Measurements from ENCODE around the gene CACNA1D.

DNA sequence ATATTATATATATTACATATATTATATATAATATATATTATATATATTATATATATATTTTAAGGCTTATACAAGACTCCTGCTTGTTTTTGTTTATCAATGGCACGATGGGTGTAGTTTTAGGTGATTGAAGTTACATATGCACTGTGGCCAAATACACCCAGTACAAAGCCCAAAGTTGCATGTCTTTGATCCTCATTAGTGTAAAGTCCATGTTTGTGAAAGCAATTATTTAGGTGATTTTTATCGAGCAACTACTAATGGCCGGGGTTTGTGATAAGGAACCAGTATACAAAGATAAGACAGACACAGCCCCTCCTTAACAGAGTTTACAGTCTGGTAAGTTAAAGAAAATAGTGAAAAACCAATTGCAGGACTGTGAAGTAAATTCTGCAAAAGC lies 197.5 kb downstream of the CACNA1D start:
- no peak for TF ChIP-seq EZH2phosphoT487 (conservative IDR thresholded peaks at IDR 0.05; ENCODE audit: low read length)
- TF ChIP-seq, protein P1, sequence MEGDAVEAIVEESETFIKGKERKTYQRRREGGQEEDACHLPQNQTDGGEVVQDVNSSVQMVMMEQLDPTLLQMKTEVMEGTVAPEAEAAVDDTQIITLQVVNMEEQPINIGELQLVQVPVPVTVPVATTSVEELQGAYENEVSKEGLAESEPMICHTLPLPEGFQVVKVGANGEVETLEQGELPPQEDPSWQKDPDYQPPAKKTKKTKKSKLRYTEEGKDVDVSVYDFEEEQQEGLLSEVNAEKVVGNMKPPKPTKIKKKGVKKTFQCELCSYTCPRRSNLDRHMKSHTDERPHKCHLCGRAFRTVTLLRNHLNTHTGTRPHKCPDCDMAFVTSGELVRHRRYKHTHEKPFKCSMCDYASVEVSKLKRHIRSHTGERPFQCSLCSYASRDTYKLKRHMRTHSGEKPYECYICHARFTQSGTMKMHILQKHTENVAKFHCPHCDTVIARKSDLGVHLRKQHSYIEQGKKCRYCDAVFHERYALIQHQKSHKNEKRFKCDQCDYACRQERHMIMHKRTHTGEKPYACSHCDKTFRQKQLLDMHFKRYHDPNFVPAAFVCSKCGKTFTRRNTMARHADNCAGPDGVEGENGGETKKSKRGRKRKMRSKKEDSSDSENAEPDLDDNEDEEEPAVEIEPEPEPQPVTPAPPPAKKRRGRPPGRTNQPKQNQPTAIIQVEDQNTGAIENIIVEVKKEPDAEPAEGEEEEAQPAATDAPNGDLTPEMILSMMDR (IDR thresholded peaks at IDR 0.05; ENCODE audit: insufficient read depth, low read length, poor library complexity, severe bottlenecking) = no peak

All from SU-DHL-6 (cell line).